Stimulated activated CD8-positive, alpha-beta memory T cell treated with anti-CD3 and anti-CD28 coated beads, Interleukin-12 subunit alpha, Interleukin-12 subunit beta, amount 100 ng/mL, for 1 hour (primary cell): Measurements from ENCODE around the gene AGFG1.

ENCODE experiments used
- DNase-seq: peaks from one replicate; pipeline ENCODE4 v3.0.0-alpha.2; 2020; ENCODE audit warnings: low read depth

AGFG1 gene

GRCh38 chr2:227608561-227609338 lies 136.8 kb downstream of the AGFG1 start:
- DNase-seq: no peak

GRCh38 chr2:227610123-227610522 lies 138.2 kb downstream of the AGFG1 start:
- DNase-seq: no peak
